IMR-90 (cell line): ENCODE data around the gene ALG6. TPM values are rescaled to one million over a fixed set of nuclear protein-coding genes. Genes with fewer than 3 reads are reported as not detected.

Experiments
- ATAC-seq: fragments of 200-7000 bp; cut with Tn5 transposase; 2 replicates; pipeline ENCODE4 v1.9.1; 2020; ENCODE audit warnings: low read depth, mild to moderate bottlenecking, moderate library complexity
- BruUV-seq: library from RNA; stranded (reverse); fragments of 400-500 nt; replicated peaks from 2 replicates; lab custom pipeline; 2021; lab: Mats Ljungman, UMichigan
- CTCF ChIA-PET: fragments of 300-600 bp; formaldehyde crosslinking; extraction: SDS; loops from one replicate; lab custom pipeline; 2021; ENCODE audit warnings: antibody characterized with exemption; lab: Yijun Ruan, JAX
- POLR2A ChIA-PET: fragments of 300-600 bp; sonication (Branson Sonifier 250); formaldehyde crosslinking; loops from one replicate; lab custom pipeline; 2022; ENCODE audit warnings: antibody characterized with exemption; ENCODE audit not compliant: unreplicated experiment; lab: Charles Lee
- DNase-seq: peaks from one replicate; pipeline ENCODE4 v3.0.0; 2013
- H2AFZ ChIP-seq: replicated peaks from 2 replicates; pipeline ENCODE3; 2013; ENCODE audit warnings: low read length, mild to moderate bottlenecking; ENCODE audit not compliant: poor library complexity
- H2AK5ac ChIP-seq: 2 replicates; pipeline ENCODE4 v1.6.1; 2013; ENCODE audit warnings: low read depth, low read length, inconsistent platforms
- H2AK9ac ChIP-seq: replicated peaks from 2 replicates; pipeline ENCODE3; 2013; ENCODE audit warnings: mild to moderate bottlenecking, low read depth, low read length, moderate library complexity; ENCODE audit not compliant: poor library complexity
- H2BK120ac ChIP-seq: 2 replicates; pipeline ENCODE4 v1.6.1; 2013; ENCODE audit warnings: low read depth, low read length, inconsistent platforms
- H2BK15ac ChIP-seq: 3 replicates; pipeline ENCODE4 v1.6.1; 2013; ENCODE audit warnings: low read depth, low read length, inconsistent platforms
- H2BK20ac ChIP-seq: 2 replicates; pipeline ENCODE4 v1.6.1; 2013; ENCODE audit warnings: low read depth, mild to moderate bottlenecking, inconsistent platforms, low read length, moderate library complexity
- H2BK5ac ChIP-seq: 2 replicates; pipeline ENCODE4 v1.6.1; 2013; ENCODE audit warnings: mild to moderate bottlenecking, low read depth, low read length, inconsistent platforms; ENCODE audit not compliant: poor library complexity, severe bottlenecking
- H3K14ac ChIP-seq: replicated peaks from 2 replicates; pipeline ENCODE4 v1.6.1; 2013; ENCODE audit warnings: low read depth, low read length, inconsistent platforms
- H3K18ac ChIP-seq: 2 replicates; pipeline ENCODE4 v1.6.1; 2013; ENCODE audit warnings: low read depth, low read length, control low read depth
- H3K23ac ChIP-seq: 2 replicates; pipeline ENCODE4 v1.6.1; 2013; ENCODE audit warnings: low read depth, low read length, inconsistent platforms
- H3K27ac ChIP-seq: 2 replicates; pipeline ENCODE4 v1.5.1; 2013; ENCODE audit warnings: mild to moderate bottlenecking, control low read depth, low read length; ENCODE audit not compliant: insufficient read depth
- H3K27me3 ChIP-seq: 2 replicates; pipeline ENCODE4 v1.6.1; 2013; ENCODE audit warnings: low read length; ENCODE audit not compliant: control insufficient read depth, insufficient read depth
- H3K36me3 ChIP-seq: 2 replicates; pipeline ENCODE4 v1.6.1; 2013; ENCODE audit warnings: low read length, mixed read lengths; ENCODE audit not compliant: control insufficient read depth, insufficient read depth
- H3K4ac ChIP-seq: 2 replicates; pipeline ENCODE4 v1.6.1; 2013; ENCODE audit warnings: low read depth, low read length, inconsistent platforms
- H3K4me1 ChIP-seq: 2 replicates; pipeline ENCODE4 v1.6.1; 2013; ENCODE audit warnings: low read length, mixed read lengths; ENCODE audit not compliant: control insufficient read depth, insufficient read depth
- H3K4me2 ChIP-seq: 2 replicates; pipeline ENCODE4 v1.6.1; 2013; ENCODE audit warnings: low read depth, mild to moderate bottlenecking, control low read depth, low read length, moderate library complexity
- H3K4me3 ChIP-seq: 2 replicates; pipeline ENCODE4 v1.5.1; 2013; ENCODE audit warnings: low read depth, mild to moderate bottlenecking, control low read depth, low read length, moderate library complexity; ENCODE audit not compliant: insufficient read depth
- H3K56ac ChIP-seq: 2 replicates; pipeline ENCODE4 v1.6.1; 2013; ENCODE audit warnings: low read length, inconsistent platforms; ENCODE audit not compliant: insufficient read depth; ENCODE audit errors: extremely low read depth
- H3K79me1 ChIP-seq, 2 experiments: 2 replicates each; pipeline ENCODE4 v1.6.1; 2013; ENCODE audit warnings: low read length in 2 of 2, inconsistent platforms in 1 of 2, low read depth in 1 of 2
- H3K9ac ChIP-seq: 2 replicates; pipeline ENCODE4 v1.6.1; 2013; ENCODE audit warnings: low read depth, low read length, control low read depth
- H3K9me1 ChIP-seq: 2 replicates; pipeline ENCODE4 v1.6.1; 2013; ENCODE audit warnings: low read length, inconsistent platforms; ENCODE audit not compliant: insufficient read depth
- H3K9me3 ChIP-seq: 2 replicates; pipeline ENCODE4 v1.6.1; 2013; ENCODE audit warnings: low read length; ENCODE audit not compliant: control insufficient read depth, insufficient read depth
- H4K20me1 ChIP-seq: 2 replicates; pipeline ENCODE4 v1.6.1; 2013; ENCODE audit warnings: low read length, inconsistent platforms; ENCODE audit not compliant: insufficient read depth
- H4K5ac ChIP-seq: 2 replicates; pipeline ENCODE4 v1.6.1; 2013; ENCODE audit warnings: mild to moderate bottlenecking, low read depth, low read length, control low read depth
- H4K8ac ChIP-seq, 2 experiments: 2 replicates each; pipeline ENCODE4 v1.6.1; 2013; ENCODE audit warnings: low read depth in 2 of 2, low read length in 2 of 2, control low read depth in 1 of 2, inconsistent platforms in 1 of 2
- H4K91ac ChIP-seq: 2 replicates; pipeline ENCODE4 v1.6.1; 2013; ENCODE audit warnings: low read depth, low read length, inconsistent platforms; ENCODE audit not compliant: insufficient read depth
- CEBPB ChIP-seq: IDR thresholded peaks from 2 replicates; pipeline ENCODE4 v1.6.1; 2012; ENCODE audit warnings: low read depth, low read length, improper control_type of control experiment
- CHD1 ChIP-seq: IDR thresholded peaks from 2 replicates; pipeline ENCODE4 v1.6.1; 2012; ENCODE audit warnings: low read depth, low read length, improper control_type of control experiment
- ELK1 ChIP-seq: fragments of 150-350 bp; IDR thresholded peaks from 2 replicates; pipeline ENCODE4 v1.6.1; 2016; ENCODE audit warnings: low read depth, mild to moderate bottlenecking, low read length, moderate library complexity, borderline replicate concordance
- FOS ChIP-seq: fragments of 150-350 bp; IDR thresholded peaks from 2 replicates; pipeline ENCODE4 v1.6.1; 2016; ENCODE audit warnings: low read depth, low read length
- MAFK ChIP-seq: IDR thresholded peaks from 2 replicates; pipeline ENCODE4 v1.6.1; 2012; ENCODE audit warnings: low read depth, low read length, improper control_type of control experiment
- MAZ ChIP-seq: IDR thresholded peaks from 2 replicates; pipeline ENCODE4 v1.6.1; 2012; ENCODE audit warnings: low read depth, mild to moderate bottlenecking, low read length, improper control_type of control experiment, moderate library complexity, borderline replicate concordance
- MXI1 ChIP-seq: IDR thresholded peaks from 2 replicates; pipeline ENCODE4 v1.6.1; 2012; ENCODE audit warnings: low read depth, mild to moderate bottlenecking, low read length, moderate library complexity, borderline replicate concordance
- POLR2A ChIP-seq: IDR thresholded peaks from 2 replicates; pipeline ENCODE4 v1.6.1; 2012; ENCODE audit warnings: mild to moderate bottlenecking, low read depth, low read length
- RAD21 ChIP-seq: IDR thresholded peaks from 2 replicates; pipeline ENCODE4 v1.6.1; 2012; ENCODE audit warnings: low read length, improper control_type of control experiment
- RCOR1 ChIP-seq: IDR thresholded peaks from 2 replicates; pipeline ENCODE4 v1.6.1; 2012; ENCODE audit warnings: mild to moderate bottlenecking, low read length, improper control_type of control experiment; ENCODE audit not compliant: insufficient replicate concordance
- USF2 ChIP-seq: fragments of 150-350 bp; IDR thresholded peaks from 2 replicates; pipeline ENCODE4 v1.6.1; 2017; ENCODE audit warnings: mild to moderate bottlenecking, antibody characterized with exemption, low read length, low read depth
- WGBS, 2 experiments: methylation state at CpG; one replicate each; pipeline versions ENCODE4 v1.1.5 to v1.1.7; 2013; ENCODE audit warnings: missing lambda C conversion rate in 2 of 2; ENCODE audit not compliant: insufficient read length in 1 of 2; ENCODE audit errors: extremely low coverage in 2 of 2; 5-methylcytosine and 5-hydroxymethylcytosine counted together
- dilution Hi-C: fragments of 300-500 bp; cut with HindIII; formaldehyde crosslinking; loops from one replicate; pipeline ENCODE4 v1.14.3; 2018; ENCODE audit warnings: low sequenced_read_pairs; ENCODE audit not compliant: unreplicated experiment
- in situ Hi-C: fragments of 300-500 bp; cut with MboI; formaldehyde crosslinking; loops from 3 replicates; pipeline ENCODE4 v1.14.3; 2019; ENCODE audit warnings: low sequenced_read_pairs, inconsistent platforms, mixed read lengths
- intact Hi-C: fragments of 100-400 bp; cut with micrococcal nuclease; formaldehyde crosslinking; loops from 2 replicates; pipeline ENCODE4 v1.10.0; 2022
- polyA plus RNA-seq, 3 experiments: library from polyadenylated mRNA; depleted of rRNA; stranded (reverse); fragments of >200 nt; gene quantifications; 2 replicates each; pipeline ENCODE4 v1.2.3, GENCODE V29; 2012; ENCODE audit warnings: low replicate concordance in 1 of 3
- total RNA-seq: library from RNA; depleted of rRNA; stranded (reverse); fragments of >200 nt; gene quantifications from 2 replicates; pipeline ENCODE4 v1.2.3, GENCODE V29; 2012

ALG6 gene
- total and polyA plus RNA-seq, 2 of the 4 experiments (the other 2 are of a cell fraction), result 4.8 to 6.5 TPM

GRCh38 chr1:63343922-63344321, 23.5 kb upstream of the ALG6 start:
- H2BK5ac ChIP-seq, result no peak overlapping the region
- TF ChIP-seq CEBPB, result no peak
- TF ChIP-seq CHD1, result no peak
- TF ChIP-seq MAFK, result no peak
- TF ChIP-seq FOS, result no peak
- TF ChIP-seq RCOR1, result no peak
- TF ChIP-seq POLR2A, result no peak
- no peak for TF ChIP-seq USF2
- TF ChIP-seq MAZ, result no peak
- no peak for TF ChIP-seq ELK1
- TF ChIP-seq RAD21, result no peak
- TF ChIP-seq MXI1, result no peak
- H3K23ac ChIP-seq, result no peak overlapping the region
- intact Hi-C loops, result no loop called here
- dilution Hi-C loops, result no loop called here
- H3K27me3 ChIP-seq, result peaks cover 5% of the 10 kb centered on the region
- H2BK15ac ChIP-seq, result no peak overlapping the region
- no peak overlapping the region for H3K27ac ChIP-seq
- DNase-seq (no peak), ATAC-seq (no peak)
- no CpG with 5 or more reads among the region's 1 CpG for WGBS, 2 experiments
- no peak overlapping the region for H2AFZ ChIP-seq
- POLR2A ChIA-PET, result no interaction called here
- H3K4me1 ChIP-seq, result no peaks in the 10 kb centered on the region
- H3K56ac ChIP-seq, result no peak overlapping the region
- H3K18ac ChIP-seq, result no peak overlapping the region
- no peaks in the 10 kb centered on the region for H3K9me1 ChIP-seq
- no peak overlapping the region for H3K4me3 ChIP-seq
- BruUV-seq, result no TSS peak
- no peaks in the 10 kb centered on the region for H3K9me3 ChIP-seq
- no peaks in the 10 kb centered on the region for H3K79me1 ChIP-seq
- no peak overlapping the region for H2AK5ac ChIP-seq
- no peak overlapping the region for H3K4ac ChIP-seq
- CTCF ChIA-PET, result interaction anchor here (1.6 kb wide), 1 partner anchor 12 kb away, joined by 7 read pairs; no protein-coding TSS in a partner anchor
- H4K20me1 ChIP-seq, result no peaks in the 10 kb centered on the region
- in situ Hi-C loops, result no loop called here
- H4K91ac ChIP-seq, result no peak overlapping the region
- no peak overlapping the region for H4K8ac ChIP-seq
- H3K4me2 ChIP-seq, result no peak overlapping the region
- no peak overlapping the region for H2AK9ac ChIP-seq
- no peak overlapping the region for H4K5ac ChIP-seq
- H3K14ac ChIP-seq, result no peak overlapping the region
- H3K9ac ChIP-seq, result no peak overlapping the region
- H3K36me3 ChIP-seq, result no peaks in the 10 kb centered on the region
- H2BK120ac ChIP-seq, result no peak overlapping the region
- H2BK20ac ChIP-seq, result no peak overlapping the region
